OCI-LY7 (cell line): Measurements from ENCODE around the gene TMEM271.

ENCODE experiments used
- CTCF ChIP-seq: fragments of 200-600 bp; sonication (generic); conservative IDR thresholded peaks from 2 replicates; pipeline ENCODE4 v1.5.1; 2014; ENCODE audit warnings: mild to moderate bottlenecking, antibody characterized with exemption, low read length, moderate library complexity, mixed read lengths
- EZH2phosphoT487 ChIP-seq: fragments of 200-600 bp; sonication (generic); IDR thresholded peaks from 2 replicates; pipeline ENCODE4 v1.6.1; 2018; ENCODE audit warnings: low read depth, borderline replicate concordance, mild to moderate bottlenecking, mixed run types, antibody characterized with exemption, low read length, moderate library complexity, mixed read lengths

- TF ChIP-seq CTCF (no peak), EZH2phosphoT487 (no peak)
Measured at GRCh38 chr4:613126-613525, 37.0 kb upstream of the TMEM271 start.
